ENCODE measurements around the gene ZCCHC3. TPM values are rescaled to one million over a fixed set of nuclear protein-coding genes. Genes with fewer than 3 reads are reported as not detected.

ZCCHC3 gene
- total RNA-seq, 1 donor from 2014 or later: 40.5 TPM

- H3K27me3 Mint-ChIP-seq: no peaks in the 10 kb centered on the region
- no peaks in the 10 kb centered on the region for H3K9me3 Mint-ChIP-seq
These were observed 10.9 kb upstream of the ZCCHC3 start for GRCh38 chr20:286508-286907.

GRCh38 chr20:288956-289692, 8.2 kb upstream of the ZCCHC3 start:
- peak overlapping the region; percentile 44 for H3K4me3 Mint-ChIP-seq

More at GRCh38 chr20:286508-286907, 10.9 kb upstream of the ZCCHC3 start:
- no peak for DNase-seq (ENCODE audit: extremely low spot score, unreplicated experiment)
- no peaks in the 10 kb centered on the region for H3K4me1 Mint-ChIP-seq (ENCODE audit: unreplicated experiment)
- TF ChIP-seq CTCF (conservative IDR thresholded peaks at IDR 0.05): no peak
- no peak overlapping the region for H3K27ac Mint-ChIP-seq
- peaks cover 22% of the 10 kb centered on the region for H3K36me3 Mint-ChIP-seq
- no peak overlapping the region for H3K4me3 Mint-ChIP-seq

GRCh38 chr20:289693-290083, 7.7 kb upstream of the ZCCHC3 start:
- H3K36me3 Mint-ChIP-seq: peaks cover 13% of the 10 kb centered on the region
- no peak for TF ChIP-seq CTCF (conservative IDR thresholded peaks at IDR 0.05)
- H3K4me1 Mint-ChIP-seq (ENCODE audit: unreplicated experiment): no peaks in the 10 kb centered on the region
- DNase-seq (ENCODE audit: extremely low spot score, unreplicated experiment): no peak
- H3K27ac Mint-ChIP-seq: no peak overlapping the region
- H3K27me3 Mint-ChIP-seq: no peaks in the 10 kb centered on the region
- no peak overlapping the region for H3K4me3 Mint-ChIP-seq
- H3K9me3 Mint-ChIP-seq: no peaks in the 10 kb centered on the region

More at GRCh38 chr20:288956-289692, 8.2 kb upstream of the ZCCHC3 start:
- Mint-ChIP-seq H3K9me3 (no peaks in the 10 kb centered on the region), H3K4me1 (ENCODE audit: unreplicated experiment) (no peaks in the 10 kb centered on the region), H3K27me3 (no peaks in the 10 kb centered on the region), H3K36me3 (peaks cover 13% of the 10 kb centered on the region), H3K27ac (no peak overlapping the region)
- DNase-seq (ENCODE audit: extremely low spot score, unreplicated experiment): no peak
- no peak for TF ChIP-seq CTCF (conservative IDR thresholded peaks at IDR 0.05)

- H3K27me3 Mint-ChIP-seq: no peaks in the 10 kb centered on the region
- H3K27ac Mint-ChIP-seq: no peak within 1 kb of the TSS
- no peaks in the 10 kb centered on the region for H3K9me3 Mint-ChIP-seq
- H3K4me3 Mint-ChIP-seq: no peak within 1 kb of the TSS
- no peaks in the 10 kb centered on the region for H3K4me1 Mint-ChIP-seq (ENCODE audit: unreplicated experiment)
- DNase-seq (ENCODE audit: extremely low spot score, unreplicated experiment): peak; percentile 92
- peak; percentile 68 for TF ChIP-seq CTCF (conservative IDR thresholded peaks at IDR 0.05)
- H3K36me3 Mint-ChIP-seq: peaks cover 13% of the 10 kb centered on the region
These were observed 7.1 kb upstream of the ZCCHC3 start, which contains the start of gene C20orf96 for GRCh38 chr20:290084-290831. TSS of gene C20orf96 (minus strand) at chr20:290750. CDS start at chr20:290610, 140 bp downstream.

GRCh38 chr20:294602-295001, 2.8 kb upstream of the ZCCHC3 start:
- Mint-ChIP-seq H3K36me3 (peaks cover 11% of the 10 kb centered on the region), H3K9me3 (no peaks in the 10 kb centered on the region), H3K4me1 (ENCODE audit: unreplicated experiment) (peaks cover 17% of the 10 kb centered on the region), H3K27me3 (peaks cover 4% of the 10 kb centered on the region), H3K27ac (no peak overlapping the region), H3K4me3 (peak overlapping the region; percentile 22)
- TF ChIP-seq CTCF (conservative IDR thresholded peaks at IDR 0.05): no peak
- DNase-seq (ENCODE audit: extremely low spot score, unreplicated experiment): no peak
